HCT116 (cell line): ENCODE results near the gene STIL. TPM values are rescaled to one million over a fixed set of nuclear protein-coding genes. Genes with fewer than 3 reads are reported as not detected.

Source experiments
- ATAC-seq: fragments of 200-7000 bp; cut with Tn5 transposase; 2 replicates; pipeline ENCODE4 v1.9.1; 2020; ENCODE audit warnings: mild to moderate bottlenecking, moderate library complexity
- BruUV-seq: library from RNA; stranded (reverse); fragments of 400-500 nt; replicated peaks from 2 replicates; lab custom pipeline; 2021; lab: Mats Ljungman, UMichigan
- CTCF ChIA-PET: fragments of 300-600 bp; sonication (Branson Sonifier 250); formaldehyde crosslinking; loops from one replicate; lab custom pipeline; 2021; ENCODE audit warnings: antibody characterized with exemption; lab: Charles Lee
- POLR2A ChIA-PET: fragments of 300-600, 350-600 bp; sonication (Branson Sonifier 250); formaldehyde crosslinking; loops from one replicate; lab custom pipeline; 2021; ENCODE audit warnings: antibody characterized with exemption; lab: Charles Lee
- RAD21 ChIA-PET, 2 experiments: fragments of 300-600 bp; sonication (Branson Sonifier 250); formaldehyde crosslinking; loops; one replicate each; lab custom pipeline; 2023; ENCODE audit warnings: low total read pairs in 2 of 2; ENCODE audit not compliant: uncharacterized antibody in 2 of 2, unreplicated experiment in 2 of 2, low non-redundant PET in 1 of 2; lab: Charles Lee
- DNase-seq: peaks from one replicate; pipeline ENCODE4 v3.0.0-alpha.2; 2010; ENCODE audit warnings: low read depth, low spot score
- H2AFZ ChIP-seq: fragments of 200-600 bp; shearing (Covaris generic), sonication (generic); 2 replicates; pipeline ENCODE4 v1.6.1; 2017; ENCODE audit warnings: low read depth, mixed run types, mixed read lengths, antibody characterized with exemption, low read length; ENCODE audit not compliant: poor library complexity, severe bottlenecking
- H3K27ac ChIP-seq: 2 replicates; pipeline ENCODE4 v1.5.1; 2012; ENCODE audit warnings: low read depth, low read length
- H3K27me3 ChIP-seq: fragments of 200-600 bp; sonication (generic); 2 replicates; pipeline ENCODE4 v1.6.1; 2016; ENCODE audit warnings: mixed run types, low read length, mixed read lengths; ENCODE audit not compliant: insufficient read depth
- H3K36me3 ChIP-seq, 2 experiments: fragments of 200-500 bp in 1 of 2; fragments of 200-600 bp in 1 of 2; sonication (Bioruptor generic) in 1 of 2; sonication (generic) in 1 of 2; 2 replicates each; pipeline versions ENCODE4 v1.5.1 to v1.6.1; 2014 to 2016; ENCODE audit warnings: low read length in 2 of 2, inconsistent platforms in 1 of 2, mixed read lengths in 1 of 2, mixed run types in 1 of 2; ENCODE audit not compliant: insufficient read depth in 2 of 2, control insufficient read depth in 1 of 2
- H3K4me1 ChIP-seq, 2 experiments: fragments of 200-600 bp in 1 of 2; sonication (generic) in 1 of 2; 2 replicates each; pipeline versions ENCODE4 v1.5.1 to v1.6.1; 2012 to 2017; ENCODE audit warnings: low read length in 2 of 2, inconsistent platforms in 1 of 2, mild to moderate bottlenecking in 1 of 2, mixed read lengths in 1 of 2, mixed run types in 1 of 2, moderate library complexity in 1 of 2; ENCODE audit not compliant: insufficient read depth in 2 of 2, control insufficient read depth in 1 of 2
- H3K4me2 ChIP-seq: fragments of 200-600 bp; sonication (generic); 2 replicates; pipeline ENCODE4 v1.6.1; 2017; ENCODE audit warnings: mixed run types, low read length, mixed read lengths
- H3K4me3 ChIP-seq, 2 experiments: fragments of 200-600 bp in 1 of 2; sonication (generic) in 1 of 2; replicated peaks in 1 of 2; 2 replicates each; pipeline ENCODE4 v1.5.1; 2011 to 2016; ENCODE audit warnings: low read length in 2 of 2, control low read depth in 1 of 2, low read depth in 1 of 2, mild to moderate bottlenecking in 1 of 2, mixed read lengths in 1 of 2, mixed run types in 1 of 2
- H3K79me2 ChIP-seq: fragments of 200-600 bp; sonication (generic); 2 replicates; pipeline ENCODE4 v1.6.1; 2017; ENCODE audit warnings: mild to moderate bottlenecking, mixed run types, low read length, moderate library complexity, mixed read lengths; ENCODE audit not compliant: insufficient read depth
- H3K9ac ChIP-seq: fragments of 200-600 bp; sonication (generic); 2 replicates; pipeline ENCODE4 v1.6.1; 2016; ENCODE audit warnings: low read length, mixed read lengths
- H3K9me2 ChIP-seq: fragments of 200-600 bp; sonication (generic), shearing (Covaris generic); 2 replicates; pipeline ENCODE4 v1.6.1; 2017; ENCODE audit warnings: mixed run types, mild to moderate bottlenecking, moderate library complexity; ENCODE audit not compliant: insufficient read depth
- H3K9me3 ChIP-seq, 2 experiments: fragments of 200-500 bp in 1 of 2; fragments of 200-600 bp in 1 of 2; sonication (Bioruptor generic) in 1 of 2; sonication (generic) in 1 of 2; 2 replicates each; pipeline ENCODE4 v1.6.1; 2014 to 2017; ENCODE audit warnings: low read length in 2 of 2, mixed read lengths in 2 of 2, inconsistent platforms in 1 of 2, low read depth in 1 of 2, mild to moderate bottlenecking in 1 of 2, mixed run types in 1 of 2, moderate library complexity in 1 of 2; ENCODE audit not compliant: control insufficient read depth in 1 of 2, insufficient read depth in 1 of 2
- H4K20me1 ChIP-seq: fragments of 200-600 bp; sonication (generic), shearing (Covaris generic); 2 replicates; pipeline ENCODE4 v1.6.1; 2017; ENCODE audit warnings: mixed run types, mild to moderate bottlenecking, moderate library complexity; ENCODE audit not compliant: insufficient read depth
- ATF3 ChIP-seq: IDR thresholded peaks from 2 replicates; pipeline ENCODE4 v1.6.1; 2012
- CBX3 ChIP-seq: IDR thresholded peaks from 2 replicates; pipeline ENCODE4 v1.6.1; 2012; ENCODE audit warnings: low read depth
- CEBPB ChIP-seq: IDR thresholded peaks from 2 replicates; pipeline ENCODE4 v1.6.1; 2012; ENCODE audit warnings: low read depth
- CTCF ChIP-seq, 3 experiments: fragments of 200-600 bp in 1 of 3; sonication (generic) in 1 of 3; IDR thresholded peaks in 2 of 3; conservative IDR thresholded peaks in 1 of 3; 2 replicates each; pipeline ENCODE4 v1.5.1; 2012 to 2017; ENCODE audit warnings: low read depth in 2 of 3, low read length in 2 of 3, antibody characterized with exemption in 1 of 3, borderline replicate concordance in 1 of 3, control low read depth in 1 of 3, mild to moderate bottlenecking in 1 of 3, mixed read lengths in 1 of 3, mixed run types in 1 of 3, moderate library complexity in 1 of 3; ENCODE audit not compliant: insufficient read depth in 1 of 3
- ELF1 ChIP-seq: IDR thresholded peaks from 2 replicates; pipeline ENCODE4 v1.6.1; 2012; ENCODE audit warnings: low read depth, borderline replicate concordance
- EZH2phosphoT487 ChIP-seq: fragments of 200-600 bp; IDR thresholded peaks from 2 replicates; pipeline ENCODE4 v1.6.1; 2018; ENCODE audit warnings: antibody characterized with exemption, borderline replicate concordance
- FOSL1 ChIP-seq: IDR thresholded peaks from 2 replicates; pipeline ENCODE4 v1.6.1; 2012; ENCODE audit warnings: low read depth
- JUND ChIP-seq: IDR thresholded peaks from 2 replicates; pipeline ENCODE4 v1.6.1; 2012
- MAX ChIP-seq: IDR thresholded peaks from 2 replicates; pipeline ENCODE4 v1.6.1; 2012
- POLR2AphosphoS5 ChIP-seq: IDR thresholded peaks from 2 replicates; pipeline ENCODE4 v1.6.1; 2011; ENCODE audit warnings: mild to moderate bottlenecking, low read depth, low read length, moderate library complexity
- RAD21 ChIP-seq: IDR thresholded peaks from 2 replicates; pipeline ENCODE4 v1.6.1; 2012; ENCODE audit warnings: low read depth, mild to moderate bottlenecking
- SP1 ChIP-seq: IDR thresholded peaks from 2 replicates; pipeline ENCODE4 v1.6.1; 2012; ENCODE audit warnings: low read depth
- SRF ChIP-seq: IDR thresholded peaks from 2 replicates; pipeline ENCODE4 v1.6.1; 2012; ENCODE audit warnings: low read depth
- ZNF274 ChIP-seq: fragments of 200-500 bp; sonication (Bioruptor generic); IDR thresholded peaks from 2 replicates; pipeline ENCODE4 v1.6.1; 2014; ENCODE audit warnings: mild to moderate bottlenecking, low read depth, low read length, inconsistent platforms
- intact Hi-C: fragments of 100-400 bp; cut with micrococcal nuclease; formaldehyde crosslinking; loops from 2 replicates; pipeline ENCODE4 v1.10.0; 2022
- total RNA-seq: library from RNA; stranded (reverse); gene quantifications from one replicate; pipeline ENCODE4 v1.2.1, GENCODE V29; 2021; ENCODE audit not compliant: unreplicated experiment

Gene STIL
- total RNA-seq, 1 experiment from 2014 or later: 34.4 TPM

- no peaks in the 10 kb centered on the region for H4K20me1 ChIP-seq
- ChIA-PET CTCF (no interaction called here), POLR2A (no interaction called here), RAD21 (no interaction called here)
- no peak overlapping the region for H2AFZ ChIP-seq
- H3K27me3 ChIP-seq: no peaks in the 10 kb centered on the region
- H3K9me2 ChIP-seq: no peaks in the 10 kb centered on the region
- H3K9me3 ChIP-seq: no peaks in the 10 kb centered on the region
- H3K4me1 ChIP-seq: no peaks in the 10 kb centered on the region
- no peak overlapping the region for H3K4me3 ChIP-seq
- no peaks in the 10 kb centered on the region for H3K36me3 ChIP-seq
- intact Hi-C loops: no loop called here
- H3K27ac ChIP-seq: no peak overlapping the region
- no peak for TF ChIP-seq CEBPB
- no peak for TF ChIP-seq EZH2phosphoT487
- TF ChIP-seq CBX3: no peak
- TF ChIP-seq ZNF274: no peak
- TF ChIP-seq MAX: no peak
- TF ChIP-seq FOSL1: no peak
- no peak for TF ChIP-seq ELF1
- no peak for DNase-seq
- BruUV-seq: no TSS peak
- H3K4me2 ChIP-seq: no peak overlapping the region
- no peak overlapping the region for H3K9ac ChIP-seq
- no peaks in the 10 kb centered on the region for H3K79me2 ChIP-seq
- no peak for ATAC-seq
Measured at GRCh38 chr1:47231301-47232186, 82.4 kb downstream of the STIL start.

- Histone ChIP-seq H3K4me2 (no peak overlapping the region), H3K4me3 (no peak overlapping the region), H2AFZ (no peak overlapping the region), H3K9me2 (no peaks in the 10 kb centered on the region), H3K27ac (no peak overlapping the region), H3K79me2 (no peaks in the 10 kb centered on the region), H3K4me1 (no peaks in the 10 kb centered on the region), H3K9me3 (no peaks in the 10 kb centered on the region), H3K27me3 (no peaks in the 10 kb centered on the region), H3K36me3 (no peaks in the 10 kb centered on the region), H3K9ac (no peak overlapping the region), H4K20me1 (no peaks in the 10 kb centered on the region)
- ChIA-PET CTCF (no interaction called here), POLR2A (no interaction called here), RAD21 (no interaction called here)
- ATAC-seq: no peak
- intact Hi-C loops: no loop called here
- no TSS peak for BruUV-seq
- DNase-seq: no peak
- TF ChIP-seq CBX3 (no peak), SRF (no peak), CEBPB (no peak), ATF3 (no peak), POLR2AphosphoS5 (no peak), JUND (no peak), SP1 (no peak), CTCF (IDR thresholded peaks at IDR 0.05 in 2 of 3, conservative IDR thresholded peaks at IDR 0.05 in 1 of 3; ENCODE audit: borderline replicate concordance in 1 of 3, insufficient read depth in 1 of 3, low read depth in 2 of 3, low read length in 2 of 3) (no peak), MAX (no peak), RAD21 (no peak)
Measured at GRCh38 chr1:47230692-47231300, 83.2 kb downstream of the STIL start.
